HEK293 (cell line): ENCODE results near the gene PTP4A2.

Source experiments
- CTCF ChIA-PET: fragments of 350-600 bp; formaldehyde crosslinking; extraction: SDS; loops from one replicate; lab custom pipeline; 2021; ENCODE audit warnings: antibody characterized with exemption; lab: Yijun Ruan, JAX
- POLR2A ChIA-PET: fragments of 300-600 bp; formaldehyde crosslinking; extraction: SDS; loops from one replicate; lab custom pipeline; 2020; ENCODE audit warnings: antibody characterized with exemption, inconsistent platforms; lab: Yijun Ruan, JAX
- H3K27ac ChIP-seq: fragments of 200-500 bp; sonication (Bioruptor generic); 2 replicates; pipeline ENCODE4 v1.5.1; 2014; ENCODE audit warnings: low read depth, low read length, control low read depth, inconsistent platforms; ENCODE audit errors: extremely low read depth
- H3K36me3 ChIP-seq, 2 experiments: fragments of 200-500 bp in 1 of 2; sonication (Bioruptor generic) in 1 of 2; 1 replicate in 1 of 2; 2 replicates in 1 of 2; pipeline ENCODE4 v1.5.1; 2014 to 2017; ENCODE audit warnings: inconsistent platforms in 2 of 2, low read length in 2 of 2; ENCODE audit not compliant: control insufficient read depth in 2 of 2, insufficient read depth in 1 of 2
- H3K4me1 ChIP-seq: fragments of 200-500 bp; sonication (Bioruptor generic); 2 replicates; pipeline ENCODE4 v1.5.1; 2014; ENCODE audit warnings: mild to moderate bottlenecking, low read length, inconsistent platforms; ENCODE audit not compliant: control insufficient read depth, insufficient read depth
- H3K4me3 ChIP-seq: 2 replicates; pipeline ENCODE4 v1.5.1; 2011; ENCODE audit warnings: low read depth, mild to moderate bottlenecking, control low read depth, low read length, moderate library complexity
- H3K9me3 ChIP-seq: fragments of 200-500 bp; sonication (Bioruptor generic); 2 replicates; pipeline ENCODE4 v1.5.1; 2014; ENCODE audit warnings: low read depth, low read length, inconsistent platforms; ENCODE audit not compliant: control insufficient read depth, insufficient read depth
- GLIS1 ChIP-seq: fragments of 450-650 bp; formaldehyde crosslinking; IDR thresholded peaks from 2 replicates; pipeline ENCODE4 v1.5.1; 2016; ENCODE audit warnings: missing biosample characterization, missing genetic modification characterization
- HOXA7 ChIP-seq: sonication (generic); formaldehyde crosslinking; IDR thresholded peaks from 2 replicates; pipeline ENCODE4 v1.8.1; 2022; ENCODE audit warnings: missing genetic modification reagents, borderline replicate concordance
- IKZF3 ChIP-seq: fragments of 450-650 bp; IDR thresholded peaks from 2 replicates; pipeline ENCODE4 v1.5.0; 2018; ENCODE audit warnings: missing biosample characterization, mild to moderate bottlenecking, missing genetic modification characterization, moderate library complexity
- KLF10 ChIP-seq: fragments of 450-650 bp; IDR thresholded peaks from 2 replicates; pipeline ENCODE4 v1.5.1; 2018; ENCODE audit warnings: missing biosample characterization, mild to moderate bottlenecking, missing genetic modification characterization
- KLF7 ChIP-seq: fragments of 450-650 bp; formaldehyde crosslinking; IDR thresholded peaks from 2 replicates; pipeline ENCODE4 v1.5.1; 2016; ENCODE audit warnings: missing biosample characterization, missing genetic modification characterization, borderline replicate concordance
- MYNN ChIP-seq: fragments of 450-650 bp; formaldehyde crosslinking; IDR thresholded peaks from 2 replicates; pipeline ENCODE4 v1.5.1; 2016; ENCODE audit warnings: missing biosample characterization, missing genetic modification characterization, borderline replicate concordance
- SCRT1 ChIP-seq: fragments of 450-650 bp; formaldehyde crosslinking; IDR thresholded peaks from 2 replicates; pipeline ENCODE4 v1.5.1; 2016; ENCODE audit warnings: missing biosample characterization, missing genetic modification characterization, borderline replicate concordance
- ZNF169 ChIP-seq: fragments of 450-650 bp; formaldehyde crosslinking; IDR thresholded peaks from 2 replicates; pipeline ENCODE4 v1.5.1; 2016; ENCODE audit warnings: missing biosample characterization, missing genetic modification characterization
- ZNF211 ChIP-seq: fragments of 450-650 bp; formaldehyde crosslinking; IDR thresholded peaks from 2 replicates; pipeline ENCODE4 v1.5.1; 2016; ENCODE audit warnings: low read depth, missing biosample characterization, missing genetic modification characterization
- ZNF221 ChIP-seq: fragments of 450-650 bp; formaldehyde crosslinking; IDR thresholded peaks from 2 replicates; pipeline ENCODE4 v1.5.1; 2017; ENCODE audit warnings: missing biosample characterization, missing genetic modification characterization, borderline replicate concordance
- ZNF223 ChIP-seq: fragments of 450-650 bp; formaldehyde crosslinking; IDR thresholded peaks from 2 replicates; pipeline ENCODE4 v1.5.1; 2016; ENCODE audit warnings: missing biosample characterization, missing genetic modification characterization
- ZNF24 ChIP-seq: fragments of 450-650 bp; formaldehyde crosslinking; IDR thresholded peaks from 2 replicates; pipeline ENCODE4 v1.5.1; 2016; ENCODE audit warnings: missing biosample characterization, missing genetic modification characterization
- ZNF248 ChIP-seq: fragments of 450-650 bp; formaldehyde crosslinking; IDR thresholded peaks from 2 replicates; pipeline ENCODE4 v1.5.1; 2017; ENCODE audit warnings: missing biosample characterization, missing genetic modification characterization
- ZNF274 ChIP-seq, 2 experiments: fragments of 200-500 bp in 1 of 2; fragments of 450-650 bp in 1 of 2; sonication (Bioruptor generic) in 1 of 2; formaldehyde crosslinking in 1 of 2; IDR thresholded peaks; 2 replicates each; pipeline versions ENCODE4 v1.5.1 to v1.6.1; 2014 to 2016; ENCODE audit warnings: borderline replicate concordance in 1 of 2, inconsistent platforms in 1 of 2, low read length in 1 of 2, missing biosample characterization in 1 of 2, missing genetic modification characterization in 1 of 2
- ZNF335 ChIP-seq: fragments of 450-650 bp; formaldehyde crosslinking; conservative IDR thresholded peaks from 2 replicates; pipeline ENCODE4 v1.5.1; 2016; ENCODE audit warnings: missing biosample characterization, missing genetic modification characterization
- ZNF366 ChIP-seq: fragments of 450-650 bp; formaldehyde crosslinking; conservative IDR thresholded peaks from 2 replicates; pipeline ENCODE4 v1.5.1; 2016; ENCODE audit warnings: missing biosample characterization, missing genetic modification characterization
- ZNF548 ChIP-seq: fragments of 450-650 bp; formaldehyde crosslinking; IDR thresholded peaks from 2 replicates; pipeline ENCODE4 v1.5.1; 2016; ENCODE audit warnings: missing biosample characterization, missing genetic modification characterization
- ZNF549 ChIP-seq: fragments of 450-650 bp; IDR thresholded peaks from 2 replicates; pipeline ENCODE4 v1.5.1; 2018; ENCODE audit warnings: missing biosample characterization, missing genetic modification characterization, mild to moderate bottlenecking, inconsistent platforms, moderate library complexity
- ZNF596 ChIP-seq: fragments of 450-650 bp; IDR thresholded peaks from 2 replicates; pipeline ENCODE4 v1.5.0; 2018; ENCODE audit warnings: missing biosample characterization, mild to moderate bottlenecking, missing genetic modification characterization, moderate library complexity
- ZNF600 ChIP-seq: fragments of 450-650 bp; formaldehyde crosslinking; IDR thresholded peaks from 2 replicates; pipeline ENCODE4 v1.5.1; 2016; ENCODE audit warnings: missing biosample characterization, missing genetic modification characterization
- ZNF654 ChIP-seq: fragments of 450-650 bp; formaldehyde crosslinking; IDR thresholded peaks from 2 replicates; pipeline ENCODE4 v1.5.1; 2016; ENCODE audit warnings: low read depth, missing biosample characterization, missing genetic modification characterization
- ZNF658 ChIP-seq: fragments of 450-650 bp; formaldehyde crosslinking; IDR thresholded peaks from 2 replicates; pipeline ENCODE4; 2016; ENCODE audit warnings: missing biosample characterization, missing genetic modification characterization
- ZNF837 ChIP-seq: fragments of 450-650 bp; formaldehyde crosslinking; IDR thresholded peaks from 2 replicates; pipeline ENCODE4 v1.5.1; 2016; ENCODE audit warnings: missing biosample characterization, missing genetic modification characterization
- TF ChIP-seq, protein P1 (sequence below): fragments of 450-650 bp; formaldehyde crosslinking; IDR thresholded peaks from 2 replicates; pipeline ENCODE4 v1.5.1; 2016; ENCODE audit warnings: missing biosample characterization, missing genetic modification characterization
- TF ChIP-seq, protein P2 (sequence below): fragments of 450-650 bp; formaldehyde crosslinking; IDR thresholded peaks from 2 replicates; pipeline ENCODE4 v1.5.1; 2016; ENCODE audit warnings: missing biosample characterization, missing genetic modification characterization
- TF ChIP-seq, protein P3 (sequence below): fragments of 450-650 bp; formaldehyde crosslinking; IDR thresholded peaks from 2 replicates; pipeline ENCODE4; 2016; ENCODE audit warnings: missing biosample characterization, missing genetic modification characterization

PTP4A2 gene

DNA sequence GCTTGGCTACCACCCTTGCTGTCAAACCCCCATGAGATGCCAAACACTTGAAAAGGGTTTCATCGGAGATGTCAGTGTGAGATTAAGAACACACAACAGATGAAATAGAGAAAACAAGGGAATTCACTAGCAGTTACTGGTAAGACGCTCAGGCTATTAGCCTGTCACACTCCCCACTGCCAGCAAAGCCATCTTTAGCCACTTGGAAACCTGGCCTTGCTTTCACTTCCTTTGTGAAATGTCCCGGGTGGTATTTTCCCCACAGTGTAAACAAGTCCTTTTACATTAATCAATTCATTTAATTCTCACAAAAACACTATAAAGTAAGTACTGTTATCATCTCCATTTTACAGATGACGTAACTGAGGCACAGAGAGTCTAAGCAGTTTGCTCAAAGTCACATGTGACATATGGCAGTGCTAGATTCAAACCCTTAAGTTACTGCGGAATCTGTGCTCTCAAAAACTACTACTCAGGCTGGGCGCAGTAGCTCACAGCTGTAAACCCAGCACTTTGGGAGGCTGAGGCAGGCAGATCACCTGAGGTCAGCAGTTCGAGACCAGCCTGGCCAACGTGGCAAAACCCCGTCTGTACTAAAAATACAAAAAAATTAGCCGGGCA is 42.8 kb upstream of the PTP4A2 start:
- Histone ChIP-seq H3K4me3 (no peak overlapping the region), H3K4me1 (no peaks in the 10 kb centered on the region), H3K36me3 (no peaks in the 10 kb centered on the region), H3K9me3 (no peaks in the 10 kb centered on the region)
- CTCF ChIA-PET: interaction anchor here (1.8 kb wide), 1 partner anchor 17 kb away, joined by 6 read pairs; no protein-coding TSS in a partner anchor
- POLR2A ChIA-PET: no interaction called here
- TF ChIP-seq ZNF274 (IDR thresholded peaks at IDR 0.05; ENCODE audit: low read length) (no peak), ZNF274 (tag by site-specific recombination; IDR thresholded peaks at IDR 0.05; ENCODE audit: borderline replicate concordance) (no peak), ZNF169 (tag by site-specific recombination) (no peak), ZNF548 (no peak), ZNF211 (tag by site-specific recombination) (no peak), SCRT1 (tag by site-specific recombination) (no peak)
- TF ChIP-seq, all 188 proteins: peak for 0
- no peak overlapping the region for H3K27ac ChIP-seq

DNA sequence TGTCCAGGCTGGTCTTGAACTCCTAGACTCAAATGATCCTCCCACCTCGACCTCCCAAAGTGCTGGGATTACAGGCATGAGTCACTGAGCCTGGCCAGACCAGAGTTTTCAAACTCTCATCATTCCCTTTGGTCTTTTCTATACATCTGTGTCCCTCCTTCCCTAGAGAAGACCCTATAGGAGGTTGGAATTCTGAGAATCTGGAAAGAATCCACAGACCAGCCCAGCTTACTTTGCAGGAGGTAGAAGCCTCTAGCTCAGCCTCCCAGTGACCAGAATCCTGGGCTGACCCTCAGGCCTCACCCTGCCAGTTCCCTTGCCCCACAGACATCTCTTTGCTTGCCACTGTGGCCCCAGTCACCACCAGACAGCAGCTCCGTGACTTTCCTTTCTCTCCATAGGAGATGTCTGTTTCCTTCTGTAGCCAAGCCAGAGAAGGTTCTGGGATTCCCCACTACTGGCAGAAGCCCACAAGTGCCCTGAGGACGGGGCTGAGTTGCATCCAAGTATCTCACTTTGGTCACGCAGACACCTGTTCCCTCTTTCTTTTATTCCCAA is 40.8 kb upstream of the PTP4A2 start:
- POLR2A ChIA-PET: no interaction called here
- Histone ChIP-seq H3K9me3 (no peaks in the 10 kb centered on the region), H3K36me3 (no peaks in the 10 kb centered on the region), H3K4me3 (no peak overlapping the region), H3K27ac (no peak overlapping the region), H3K4me1 (no peaks in the 10 kb centered on the region)
- TF ChIP-seq GLIS1 (tag by site-specific recombination) (peak; percentile 39), KLF7 (no peak), ZNF223 (no peak)
- CTCF ChIA-PET: interaction anchor here (0.5 to 4.0 kb wide), 6 partner anchors 20 to 163 kb away, joined by 3 to 24 read pairs (median 4); partner anchors contain the start of gene SPOCD1

DNA sequence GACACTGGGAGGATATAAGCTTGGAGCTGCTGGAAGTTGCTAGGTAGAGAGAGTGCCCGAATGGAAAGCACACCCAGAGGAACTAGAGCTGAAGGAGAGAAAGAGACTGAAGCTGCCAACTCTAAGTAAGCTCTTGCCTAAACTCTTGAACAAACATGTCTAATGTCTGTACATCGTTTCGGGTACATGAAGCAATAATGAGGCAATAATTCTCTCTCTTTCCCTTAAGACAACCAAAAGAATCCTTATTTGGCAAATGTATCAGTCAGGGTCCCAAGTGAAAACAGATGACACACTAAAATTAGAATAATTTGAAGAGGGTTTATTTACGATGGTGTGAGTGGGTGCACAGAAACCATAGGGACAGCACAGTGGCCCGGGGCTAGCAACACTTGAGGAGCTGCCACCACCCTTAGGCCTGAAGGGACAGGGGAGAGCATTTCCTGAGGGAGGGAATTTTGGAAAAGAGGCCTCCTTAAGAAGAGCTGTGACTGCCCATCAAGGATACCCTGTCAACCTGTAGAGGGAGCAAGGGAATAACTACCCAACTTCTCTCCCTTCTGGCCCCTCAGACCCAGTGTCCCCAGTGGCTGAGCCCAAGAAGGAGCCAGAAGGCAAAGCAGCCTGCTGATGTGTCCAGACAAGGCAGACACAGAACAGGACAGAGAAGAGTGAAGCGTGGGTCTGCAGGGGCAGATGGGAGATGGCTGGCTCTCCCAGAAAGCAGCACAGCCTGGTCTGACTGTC is 39.4 kb upstream of the PTP4A2 start:
- Histone ChIP-seq H3K27ac (no peak overlapping the region), H3K9me3 (no peaks in the 10 kb centered on the region), H3K4me3 (no peak overlapping the region), H3K36me3 (no peaks in the 10 kb centered on the region), H3K4me1 (no peaks in the 10 kb centered on the region)
- CTCF ChIA-PET: interaction anchor here (0.6 to 4.0 kb wide), 12 partner anchors 10 to 1338 kb away, joined by 3 to 24 read pairs (median 3); no protein-coding TSS in a partner anchor
- POLR2A ChIA-PET: interaction anchor here (1.4 to 1.5 kb wide), 2 partner anchors 85 to 120 kb away, joined by 3 to 8 read pairs; no protein-coding TSS in a partner anchor
- TF ChIP-seq ZNF596 (tag by site-specific recombination) (no peak), ZNF248 (tag by site-specific recombination) (no peak), ZNF654 (peak; percentile 15; the same call in 1 of the 2 replicates), ZNF366 (0 out of 2 replicates have a peak, but pooled peaks have one; percentile 28), KLF10 (tag by site-specific recombination) (no peak), ZNF658 (tag by site-specific recombination) (no peak), HOXA7 (CRISPR knock-in tag) (no peak), ZNF600 (tag by site-specific recombination) (0 out of 2 replicates have a peak, but pooled peaks have one; percentile 32), IKZF3 (tag by site-specific recombination) (peak; percentile 45; the same call in 1 of the 2 replicates), ZNF24 (tag by site-specific recombination) (no peak), ZNF335 (tag by site-specific recombination) (0 out of 2 replicates have a peak, but pooled peaks have one; percentile 21), MYNN (tag by site-specific recombination) (no peak), ZNF549 (tag by site-specific recombination) (no peak), ZNF221 (tag by site-specific recombination) (no peak), ZNF837 (tag by site-specific recombination) (no peak)
- TF ChIP-seq, protein P1, sequence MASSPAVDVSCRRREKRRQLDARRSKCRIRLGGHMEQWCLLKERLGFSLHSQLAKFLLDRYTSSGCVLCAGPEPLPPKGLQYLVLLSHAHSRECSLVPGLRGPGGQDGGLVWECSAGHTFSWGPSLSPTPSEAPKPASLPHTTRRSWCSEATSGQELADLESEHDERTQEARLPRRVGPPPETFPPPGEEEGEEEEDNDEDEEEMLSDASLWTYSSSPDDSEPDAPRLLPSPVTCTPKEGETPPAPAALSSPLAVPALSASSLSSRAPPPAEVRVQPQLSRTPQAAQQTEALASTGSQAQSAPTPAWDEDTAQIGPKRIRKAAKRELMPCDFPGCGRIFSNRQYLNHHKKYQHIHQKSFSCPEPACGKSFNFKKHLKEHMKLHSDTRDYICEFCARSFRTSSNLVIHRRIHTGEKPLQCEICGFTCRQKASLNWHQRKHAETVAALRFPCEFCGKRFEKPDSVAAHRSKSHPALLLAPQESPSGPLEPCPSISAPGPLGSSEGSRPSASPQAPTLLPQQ (tag by site-specific recombination): peak; percentile 44; the same call in 1 of the 2 replicates
- TF ChIP-seq, protein P2, sequence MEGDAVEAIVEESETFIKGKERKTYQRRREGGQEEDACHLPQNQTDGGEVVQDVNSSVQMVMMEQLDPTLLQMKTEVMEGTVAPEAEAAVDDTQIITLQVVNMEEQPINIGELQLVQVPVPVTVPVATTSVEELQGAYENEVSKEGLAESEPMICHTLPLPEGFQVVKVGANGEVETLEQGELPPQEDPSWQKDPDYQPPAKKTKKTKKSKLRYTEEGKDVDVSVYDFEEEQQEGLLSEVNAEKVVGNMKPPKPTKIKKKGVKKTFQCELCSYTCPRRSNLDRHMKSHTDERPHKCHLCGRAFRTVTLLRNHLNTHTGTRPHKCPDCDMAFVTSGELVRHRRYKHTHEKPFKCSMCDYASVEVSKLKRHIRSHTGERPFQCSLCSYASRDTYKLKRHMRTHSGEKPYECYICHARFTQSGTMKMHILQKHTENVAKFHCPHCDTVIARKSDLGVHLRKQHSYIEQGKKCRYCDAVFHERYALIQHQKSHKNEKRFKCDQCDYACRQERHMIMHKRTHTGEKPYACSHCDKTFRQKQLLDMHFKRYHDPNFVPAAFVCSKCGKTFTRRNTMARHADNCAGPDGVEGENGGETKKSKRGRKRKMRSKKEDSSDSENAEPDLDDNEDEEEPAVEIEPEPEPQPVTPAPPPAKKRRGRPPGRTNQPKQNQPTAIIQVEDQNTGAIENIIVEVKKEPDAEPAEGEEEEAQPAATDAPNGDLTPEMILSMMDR (tag by site-specific recombination): peak; percentile 74
- TF ChIP-seq, protein P3, sequence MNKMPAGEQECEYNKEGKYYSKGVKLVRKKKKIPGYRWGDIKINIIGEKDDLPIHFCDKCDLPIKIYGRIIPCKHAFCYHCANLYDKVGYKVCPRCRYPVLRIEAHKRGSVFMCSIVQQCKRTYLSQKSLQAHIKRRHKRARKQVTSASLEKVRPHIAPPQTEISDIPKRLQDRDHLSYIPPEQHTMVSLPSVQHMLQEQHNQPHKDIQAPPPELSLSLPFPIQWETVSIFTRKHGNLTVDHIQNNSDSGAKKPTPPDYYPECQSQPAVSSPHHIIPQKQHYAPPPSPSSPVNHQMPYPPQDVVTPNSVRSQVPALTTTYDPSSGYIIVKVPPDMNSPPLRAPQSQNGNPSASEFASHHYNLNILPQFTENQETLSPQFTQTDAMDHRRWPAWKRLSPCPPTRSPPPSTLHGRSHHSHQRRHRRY (tag by site-specific recombination): no peak
